H1 (cell line): Measurements from ENCODE around the gene BIN1.

Experiments used
- ATF2 ChIP-seq: IDR thresholded peaks from 2 replicates; pipeline ENCODE4 v1.6.1; 2012; ENCODE audit warnings: low read length, inconsistent platforms
- CBX8 ChIP-seq: fragments of 300-800, 300-1000 bp; sonication (generic); IDR thresholded peaks from 2 replicates; pipeline ENCODE4 v1.7.1; 2016; ENCODE audit warnings: low read depth, low read length, borderline replicate concordance
- HDAC2 ChIP-seq, 2 experiments: fragments of 300-600 bp in 1 of 2; sonication (generic) in 1 of 2; IDR thresholded peaks; 2 replicates each; pipeline ENCODE4 v1.6.1; 2011 to 2012; ENCODE audit warnings: low read depth in 2 of 2, low read length in 2 of 2, mild to moderate bottlenecking in 2 of 2, moderate library complexity in 2 of 2, borderline replicate concordance in 1 of 2, inconsistent platforms in 1 of 2
- KDM5A ChIP-seq: fragments of 200-600 bp; IDR thresholded peaks from 2 replicates; pipeline ENCODE4 v1.7.1; 2012; ENCODE audit warnings: mild to moderate bottlenecking, low read length, inconsistent platforms, mixed read lengths
- MAX ChIP-seq: IDR thresholded peaks from 2 replicates; pipeline ENCODE4 v1.6.1; 2012; ENCODE audit warnings: inconsistent platforms
- NRF1 ChIP-seq: IDR thresholded peaks from 2 replicates; pipeline ENCODE4 v1.6.1; 2011; ENCODE audit warnings: mild to moderate bottlenecking, low read depth, low read length, improper control_type of control experiment
- POLR2A ChIP-seq, 2 experiments: IDR thresholded peaks; 1 replicate in 1 of 2; 2 replicates in 1 of 2; pipeline ENCODE4 v1.6.1; 2011; ENCODE audit warnings: low read depth in 2 of 2, low read length in 2 of 2, mild to moderate bottlenecking in 2 of 2; ENCODE audit errors: control extremely low read depth in 1 of 2
- POLR2AphosphoS5 ChIP-seq: IDR thresholded peaks from 2 replicates; pipeline ENCODE4 v1.6.1; 2011; ENCODE audit warnings: low read depth, low read length
- RBBP5 ChIP-seq: IDR thresholded peaks from 2 replicates; pipeline ENCODE4 v1.7.1; 2012; ENCODE audit warnings: low read depth, mild to moderate bottlenecking, inconsistent platforms, low read length, moderate library complexity, borderline replicate concordance
- TAF1 ChIP-seq: IDR thresholded peaks from 2 replicates; pipeline ENCODE4 v1.6.1; 2011; ENCODE audit warnings: mild to moderate bottlenecking, low read depth, low read length
- YY1 ChIP-seq: IDR thresholded peaks from 2 replicates; pipeline ENCODE4 v1.6.1; 2011; ENCODE audit warnings: low read depth, mild to moderate bottlenecking, low read length
- TF ChIP-seq, protein P1 (sequence below), 3 experiments: IDR thresholded peaks; 1 replicate in 2 of 3; 2 replicates in 1 of 3; pipeline versions ENCODE4 v1.5.1 to v1.6.1; 2011; ENCODE audit warnings: low read length in 3 of 3, mild to moderate bottlenecking in 3 of 3, inconsistent platforms in 2 of 3, low read depth in 1 of 3, moderate library complexity in 1 of 3; ENCODE audit not compliant: insufficient read depth in 1 of 3; ENCODE audit errors: control extremely low read depth in 1 of 3
- TF ChIP-seq, protein P2 (sequence below): IDR thresholded peaks from 2 replicates; pipeline ENCODE4 v1.6.1; 2011; ENCODE audit warnings: low read depth, mild to moderate bottlenecking, low read length; ENCODE audit not compliant: insufficient read depth

- TF ChIP-seq POLR2A (IDR thresholded peaks at IDR 0.05; ENCODE audit: control extremely low read depth in 1 of 2, low read depth in 2 of 2, low read length in 2 of 2) (no peak), CBX8 (no peak), POLR2AphosphoS5 (no peak), ATF2 (no peak), TAF1 (no peak), YY1 (no peak), MAX (no peak), KDM5A (no peak), HDAC2 (IDR thresholded peaks at IDR 0.05; ENCODE audit: borderline replicate concordance in 1 of 2, low read depth in 2 of 2, low read length in 2 of 2) (no peak), RBBP5 (no peak), NRF1 (no peak)
- TF ChIP-seq, protein P1, sequence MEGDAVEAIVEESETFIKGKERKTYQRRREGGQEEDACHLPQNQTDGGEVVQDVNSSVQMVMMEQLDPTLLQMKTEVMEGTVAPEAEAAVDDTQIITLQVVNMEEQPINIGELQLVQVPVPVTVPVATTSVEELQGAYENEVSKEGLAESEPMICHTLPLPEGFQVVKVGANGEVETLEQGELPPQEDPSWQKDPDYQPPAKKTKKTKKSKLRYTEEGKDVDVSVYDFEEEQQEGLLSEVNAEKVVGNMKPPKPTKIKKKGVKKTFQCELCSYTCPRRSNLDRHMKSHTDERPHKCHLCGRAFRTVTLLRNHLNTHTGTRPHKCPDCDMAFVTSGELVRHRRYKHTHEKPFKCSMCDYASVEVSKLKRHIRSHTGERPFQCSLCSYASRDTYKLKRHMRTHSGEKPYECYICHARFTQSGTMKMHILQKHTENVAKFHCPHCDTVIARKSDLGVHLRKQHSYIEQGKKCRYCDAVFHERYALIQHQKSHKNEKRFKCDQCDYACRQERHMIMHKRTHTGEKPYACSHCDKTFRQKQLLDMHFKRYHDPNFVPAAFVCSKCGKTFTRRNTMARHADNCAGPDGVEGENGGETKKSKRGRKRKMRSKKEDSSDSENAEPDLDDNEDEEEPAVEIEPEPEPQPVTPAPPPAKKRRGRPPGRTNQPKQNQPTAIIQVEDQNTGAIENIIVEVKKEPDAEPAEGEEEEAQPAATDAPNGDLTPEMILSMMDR (IDR thresholded peaks at IDR 0.05; ENCODE audit: control extremely low read depth in 1 of 3, insufficient read depth in 1 of 3, low read depth in 1 of 3, low read length in 3 of 3) = no peak
- TF ChIP-seq, protein P2, sequence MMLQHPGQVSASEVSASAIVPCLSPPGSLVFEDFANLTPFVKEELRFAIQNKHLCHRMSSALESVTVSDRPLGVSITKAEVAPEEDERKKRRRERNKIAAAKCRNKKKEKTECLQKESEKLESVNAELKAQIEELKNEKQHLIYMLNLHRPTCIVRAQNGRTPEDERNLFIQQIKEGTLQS = no peak
These were observed 12.2 kb downstream of the BIN1 start for GRCh38 chr2:127094509-127095366.
